ENCODE measurements around the gene HIC2.
"Not testable (repeated sequence)": the region's sequence is repeated elsewhere in the genome, so short reads cannot be mapped to it uniquely, and the experiment has no call there.

Gene HIC2, protein sequence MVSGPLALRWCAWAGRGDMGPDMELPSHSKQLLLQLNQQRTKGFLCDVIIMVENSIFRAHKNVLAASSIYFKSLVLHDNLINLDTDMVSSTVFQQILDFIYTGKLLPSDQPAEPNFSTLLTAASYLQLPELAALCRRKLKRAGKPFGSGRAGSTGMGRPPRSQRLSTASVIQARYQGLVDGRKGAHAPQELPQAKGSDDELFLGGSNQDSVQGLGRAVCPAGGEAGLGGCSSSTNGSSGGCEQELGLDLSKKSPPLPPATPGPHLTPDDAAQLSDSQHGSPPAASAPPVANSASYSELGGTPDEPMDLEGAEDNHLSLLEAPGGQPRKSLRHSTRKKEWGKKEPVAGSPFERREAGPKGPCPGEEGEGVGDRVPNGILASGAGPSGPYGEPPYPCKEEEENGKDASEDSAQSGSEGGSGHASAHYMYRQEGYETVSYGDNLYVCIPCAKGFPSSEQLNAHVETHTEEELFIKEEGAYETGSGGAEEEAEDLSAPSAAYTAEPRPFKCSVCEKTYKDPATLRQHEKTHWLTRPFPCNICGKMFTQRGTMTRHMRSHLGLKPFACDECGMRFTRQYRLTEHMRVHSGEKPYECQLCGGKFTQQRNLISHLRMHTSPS

DNA sequence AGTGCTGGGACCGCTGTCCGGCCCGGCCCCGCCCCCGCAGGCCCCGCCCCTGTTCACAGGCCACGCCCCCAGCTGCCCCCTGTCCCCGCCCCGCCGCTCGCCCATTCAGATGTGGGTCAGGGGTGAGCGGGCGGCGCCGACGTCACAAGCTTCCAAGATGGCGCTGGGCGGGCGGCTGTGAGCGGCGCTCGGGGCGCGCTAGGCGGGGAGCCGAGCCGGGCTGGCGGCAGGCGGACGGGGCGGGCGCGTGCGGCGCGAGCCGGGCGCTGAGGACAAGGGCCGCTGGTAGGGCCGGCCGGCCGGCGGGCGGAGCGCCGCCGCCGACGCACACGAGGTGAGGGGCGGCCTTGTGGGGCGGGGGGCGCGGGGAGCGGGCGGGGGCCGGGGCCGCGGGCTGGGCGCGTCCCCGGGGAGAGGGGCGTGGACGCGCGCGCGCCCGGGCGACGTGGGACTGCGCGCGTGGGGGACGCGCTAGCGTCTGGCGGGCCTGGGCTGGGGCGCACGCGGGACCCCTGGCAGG is at the start of gene HIC2:
TSS of gene HIC2 (plus strand) at position 145 of the 520 bp plus-strand sequence. CDS start 25,461 bp downstream, outside the sequence.
- not testable (repeated sequence) for FAIRE-seq

- not testable (repeated sequence) for FAIRE-seq
These were observed 48.4 kb upstream of the HIC2 start for GRCh38 chr22:21368603-21369310.

GRCh38 chr22:21375880-21376279 is 41.3 kb upstream of the HIC2 start:
- not testable (repeated sequence) for FAIRE-seq

DNA sequence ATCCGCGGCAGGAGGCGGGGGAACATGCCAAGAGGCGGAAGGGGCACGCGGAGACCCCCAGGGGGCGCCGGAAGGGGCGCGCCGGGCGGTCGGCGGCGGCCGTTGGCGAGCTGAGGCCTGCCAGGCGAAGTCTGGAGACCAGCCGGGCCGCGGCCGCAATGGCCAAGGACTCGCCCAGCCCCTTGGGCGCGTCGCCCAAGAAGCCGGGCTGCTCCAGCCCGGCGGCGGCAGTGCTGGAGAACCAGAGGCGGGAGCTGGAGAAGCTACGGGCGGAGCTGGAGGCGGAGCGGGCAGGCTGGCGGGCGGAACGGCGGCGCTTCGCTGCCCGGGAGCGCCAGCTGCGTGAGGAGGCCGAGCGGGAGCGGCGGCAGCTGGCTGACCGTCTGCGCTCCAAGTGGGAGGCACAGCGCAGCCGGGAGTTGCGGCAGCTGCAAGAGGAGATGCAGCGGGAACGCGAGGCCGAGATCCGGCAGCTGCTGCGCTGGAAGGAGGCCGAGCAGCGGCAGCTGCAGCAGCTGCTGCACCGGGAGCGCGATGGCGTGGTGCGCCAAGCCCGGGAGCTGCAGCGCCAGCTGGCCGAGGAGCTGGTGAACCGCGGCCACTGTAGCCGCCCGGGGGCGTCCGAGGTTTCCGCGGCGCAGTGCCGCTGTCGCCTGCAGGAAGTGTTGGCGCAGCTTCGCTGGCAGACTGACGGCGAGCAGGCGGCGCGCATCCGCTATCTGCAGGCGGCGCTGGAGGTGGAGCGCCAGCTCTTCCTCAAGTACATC is 33.3 kb upstream of the HIC2 start, which contains the start of gene RIMBP3B:
TSS of gene RIMBP3B (plus strand) at position 51 of the 767 bp plus-strand sequence. CDS start at position 159, 108 bp downstream.
- FAIRE-seq, result not testable (repeated sequence)

- not testable (repeated sequence) for FAIRE-seq
These were observed 32.5 kb upstream of the HIC2 start for GRCh38 chr22:21384468-21385357.

DNA sequence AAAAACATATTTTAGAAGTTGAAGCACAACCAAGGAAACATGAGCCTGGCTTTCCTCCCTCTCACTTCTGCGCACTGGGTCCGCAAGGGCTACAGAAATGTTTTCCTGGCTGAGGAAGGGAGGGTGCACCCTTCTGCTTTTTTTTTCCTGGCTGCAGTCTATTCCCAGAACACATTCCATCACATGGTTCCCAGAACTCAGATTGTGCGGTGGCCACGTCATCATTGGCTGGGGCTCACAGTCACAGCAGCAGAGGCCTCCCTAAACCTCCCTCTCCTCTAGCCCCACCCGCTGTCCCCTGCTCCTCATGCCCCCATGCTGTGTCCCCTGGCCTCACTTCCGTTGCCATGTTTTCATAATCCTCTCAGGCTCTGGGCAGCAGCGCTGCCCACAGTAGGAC is 27.7 kb upstream of the HIC2 start:
- FAIRE-seq, result not testable (repeated sequence)

DNA sequence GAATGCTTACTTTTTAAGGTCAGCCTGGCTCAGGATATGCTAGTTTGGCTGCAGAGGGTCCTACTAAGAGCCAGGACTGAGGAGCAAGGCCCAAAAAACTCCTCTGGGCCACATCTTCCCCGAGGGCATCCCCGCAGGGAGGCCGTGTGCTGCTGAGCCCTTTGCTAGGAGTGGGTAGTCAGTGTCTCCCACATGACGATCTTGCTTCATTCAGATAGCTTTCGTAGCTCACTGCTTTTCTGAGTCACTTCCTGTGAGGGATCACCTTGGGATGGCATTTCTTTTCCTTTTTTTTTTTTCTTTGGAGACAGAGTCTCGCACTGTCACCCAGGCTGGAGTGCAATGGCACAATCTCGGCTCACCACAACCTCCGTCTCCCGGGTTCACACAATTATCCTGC is 27.2 kb upstream of the HIC2 start:
- FAIRE-seq, result not testable (repeated sequence)

GRCh38 chr22:21394613-21395012 is 22.6 kb upstream of the HIC2 start:
- FAIRE-seq, result not testable (repeated sequence)

GRCh38 chr22:21401197-21401969 is 15.8 kb upstream of the HIC2 start:
- FAIRE-seq, result not testable (repeated sequence)

- not testable (repeated sequence) for FAIRE-seq
These were observed 14.3 kb upstream of the HIC2 start for GRCh38 chr22:21402763-21403314.

- FAIRE-seq, result not testable (repeated sequence)
These were observed 10.0 kb upstream of the HIC2 start for GRCh38 chr22:21407139-21407538.

GRCh38 chr22:21407792-21408191 is 9.4 kb upstream of the HIC2 start:
- not testable (repeated sequence) for FAIRE-seq

GRCh38 chr22:21416375-21416774 is 796 bp upstream of the HIC2 start:
- FAIRE-seq, result not testable (repeated sequence)

- not testable (repeated sequence) for FAIRE-seq
These were observed 682 bp downstream of the HIC2 start for GRCh38 chr22:21417853-21418252.

- not testable (repeated sequence) for FAIRE-seq
These were observed 1.9 kb downstream of the HIC2 start for GRCh38 chr22:21418974-21419638.

DNA sequence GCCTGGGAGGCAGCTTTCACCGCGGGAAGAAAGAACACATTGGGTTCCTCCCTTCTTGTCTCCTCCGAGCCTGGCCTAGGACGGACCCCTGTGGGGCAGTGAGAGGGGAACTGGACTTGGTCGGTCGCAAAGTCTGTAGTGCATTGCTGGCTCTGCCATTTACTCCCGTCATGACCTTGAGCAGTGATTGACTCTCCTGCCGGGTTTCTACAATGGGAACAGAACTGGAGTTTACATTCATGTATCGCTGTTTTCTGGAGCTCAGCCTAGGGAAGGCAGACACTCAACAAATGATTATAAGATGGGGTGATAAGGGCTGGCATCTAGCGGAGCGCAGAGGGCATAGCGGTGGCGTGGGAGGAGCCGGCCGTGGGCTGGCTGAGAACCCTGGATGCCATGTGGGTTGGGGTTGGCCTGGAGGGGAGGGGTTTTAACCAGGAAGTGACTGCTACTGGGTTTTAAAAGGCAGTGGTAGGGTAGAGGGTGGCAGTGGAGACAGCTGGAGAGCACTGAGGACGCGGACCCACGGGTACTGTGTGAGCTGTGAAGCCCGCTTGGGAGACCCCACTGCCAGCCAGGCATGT is 3.1 kb downstream of the HIC2 start:
- not testable (repeated sequence) for FAIRE-seq

DNA sequence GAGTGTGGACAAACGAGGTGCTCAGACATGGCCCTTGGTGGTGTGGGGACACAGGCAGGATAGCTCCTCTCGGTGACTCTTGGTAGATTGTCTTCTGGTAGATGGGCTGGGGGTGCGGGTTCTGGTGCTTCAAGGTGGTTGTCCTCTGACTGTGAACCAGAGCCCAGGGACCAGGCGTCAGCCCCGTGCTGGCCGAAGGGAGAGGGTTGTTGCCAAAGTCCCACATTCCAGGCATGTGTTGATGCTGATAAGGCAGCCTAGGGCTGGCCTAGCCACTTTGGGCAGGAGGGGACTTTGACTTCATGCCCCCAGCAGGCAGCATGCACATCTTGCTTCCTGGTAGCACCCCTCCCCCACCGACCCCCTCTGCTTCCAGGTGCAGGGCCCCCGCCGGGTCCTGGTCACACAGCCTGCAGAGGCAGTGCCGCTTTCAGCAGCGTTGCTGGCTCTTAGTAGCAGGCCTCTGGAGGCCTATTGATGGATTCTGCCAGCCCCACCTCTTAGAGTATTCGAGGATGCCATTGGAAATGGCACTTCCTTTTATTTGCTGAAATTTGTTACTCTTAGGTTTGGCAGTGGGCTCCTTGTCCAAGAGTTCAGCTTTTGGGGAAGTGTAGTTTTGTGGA is 7.0 kb downstream of the HIC2 start:
- FAIRE-seq, result not testable (repeated sequence)

Measured in TTC549 (cell line).